T47D (cell line): Measurements from ENCODE around the gene NFATC1.

Experiments
- DNase-seq, 2 experiments: peaks; one replicate each; pipeline versions ENCODE4 v3.0.0 to v3.0.0-alpha.2; 2011 to 2012; ENCODE audit warnings: low read depth in 1 of 2, low spot score in 1 of 2
- JUND ChIP-seq: IDR thresholded peaks from 2 replicates; pipeline ENCODE4 v1.6.1; 2012; ENCODE audit warnings: low read depth
- in situ Hi-C: cut with HindIII; loops from 2 replicates; pipeline ENCODE4 v1.10.0; 2016; ENCODE audit warnings: low sequenced_read_pairs, low pct_unique_long_range_greater_than_20kb

Gene NFATC1

GRCh38 chr18:79387214-79387613 is 8.5 kb upstream of the NFATC1 start:
- in situ Hi-C loops = no loop called here
- DNase-seq = no peak
- no peak for TF ChIP-seq JUND

- in situ Hi-C loops = no loop called here
- no peak for DNase-seq
- TF ChIP-seq JUND = no peak
These were observed 8.1 kb upstream of the NFATC1 start for GRCh38 chr18:79387615-79388014.

- DNase-seq = no peak
- in situ Hi-C loops = no loop called here
- no peak for TF ChIP-seq JUND
These were observed 7.7 kb upstream of the NFATC1 start for GRCh38 chr18:79388043-79388442.

- in situ Hi-C loops = no loop called here
- TF ChIP-seq JUND = no peak
- DNase-seq = peak in 1 of 2 experiments; percentile 28
These were observed 6.0 kb upstream of the NFATC1 start for GRCh38 chr18:79389689-79390088.

GRCh38 chr18:79392226-79392625 is 3.5 kb upstream of the NFATC1 start:
- in situ Hi-C loops = no loop called here
- no peak for TF ChIP-seq JUND
- no peak for DNase-seq

GRCh38 chr18:79393181-79393634 is 2.5 kb upstream of the NFATC1 start:
- DNase-seq = no peak
- in situ Hi-C loops = no loop called here
- TF ChIP-seq JUND = no peak

- in situ Hi-C loops = no loop called here
- peak; percentile 77 to 81 for DNase-seq
- no peak for TF ChIP-seq JUND
These were observed 1.8 kb upstream of the NFATC1 start for GRCh38 chr18:79393635-79394533.

GRCh38 chr18:79394534-79395307 is 1.0 kb upstream of the NFATC1 start:
- no peak for TF ChIP-seq JUND
- in situ Hi-C loops = no loop called here
- DNase-seq = peak in 1 of 2 experiments; percentile 45

GRCh38 chr18:79395308-79395640 is 456 bp upstream of the NFATC1 start:
- TF ChIP-seq JUND = no peak
- in situ Hi-C loops = no loop called here
- no peak for DNase-seq

- in situ Hi-C loops = no loop called here
- DNase-seq = peak; percentile 54 to 76
- no peak for TF ChIP-seq JUND
These were observed 909 bp downstream of the NFATC1 start for GRCh38 chr18:79396431-79397246.

- no peak for DNase-seq
- TF ChIP-seq JUND = no peak
These were observed 1.6 kb downstream of the NFATC1 start for GRCh38 chr18:79397247-79397829.

More at GRCh38 chr18:79397247-79397829, 1.6 kb downstream of the NFATC1 start:
- in situ Hi-C loops = no loop called here
